Effector CD4-positive, alpha-beta T cell (primary cell): Measurements from ENCODE around the gene ARMC5.
"Not testable (repeated sequence)": the region's sequence is repeated elsewhere in the genome, so short reads cannot be mapped to it uniquely, and the experiment has no call there.

ENCODE experiments used
- DNase-seq: peaks from one replicate; pipeline ENCODE4 v3.0.0-alpha.2; 2020

Gene ARMC5

GRCh38 chr16:31480851-31481536, 21.7 kb downstream of the ARMC5 start:
- DNase-seq, result no peak

GRCh38 chr16:31483081-31483480, 23.8 kb downstream of the ARMC5 start, which contains the start of gene SLC5A2:
Gene SLC5A2 (plus strand): TSS chr16:31483123. CDS start chr16:31483137, 14 bp downstream.
- DNase-seq, result no peak

GRCh38 chr16:31484048-31484447, 24.7 kb downstream of the ARMC5 start:
- not testable (repeated sequence) for DNase-seq

- no peak for DNase-seq
Measured at GRCh38 chr16:31484491-31485171, 25.3 kb downstream of the ARMC5 start.

GRCh38 chr16:31485571-31485970, 26.3 kb downstream of the ARMC5 start:
- no peak for DNase-seq

GRCh38 chr16:31486045-31486444, 26.7 kb downstream of the ARMC5 start:
- DNase-seq, result no peak

- DNase-seq, result no peak
Measured at GRCh38 chr16:31487071-31487719, 27.9 kb downstream of the ARMC5 start.

- peak; percentile 78 for DNase-seq
Measured at GRCh38 chr16:31487720-31488467, 28.6 kb downstream of the ARMC5 start.

- no peak for DNase-seq
Measured at GRCh38 chr16:31488468-31489297, 29.4 kb downstream of the ARMC5 start.

GRCh38 chr16:31489298-31489564, 29.9 kb downstream of the ARMC5 start:
- DNase-seq, result no peak

GRCh38 chr16:31489616-31490584, 30.6 kb downstream of the ARMC5 start:
- no peak for DNase-seq

GRCh38 chr16:31491778-31492418, 32.6 kb downstream of the ARMC5 start:
- no peak for DNase-seq

- DNase-seq, result no peak
Measured at GRCh38 chr16:31493506-31494125, 34.3 kb downstream of the ARMC5 start.

- no peak for DNase-seq
Measured at GRCh38 chr16:31496670-31497069, 37.4 kb downstream of the ARMC5 start.

GRCh38 chr16:31498493-31498892, 39.2 kb downstream of the ARMC5 start:
- DNase-seq, result no peak

- DNase-seq, result no peak
Measured at GRCh38 chr16:31499928-31500327, 40.6 kb downstream of the ARMC5 start.

GRCh38 chr16:31501226-31501965, 42.1 kb downstream of the ARMC5 start:
- no peak for DNase-seq

- no peak for DNase-seq
Measured at GRCh38 chr16:31501966-31502348, 42.7 kb downstream of the ARMC5 start.

- no peak for DNase-seq
Measured at GRCh38 chr16:31502981-31503380, 43.7 kb downstream of the ARMC5 start.

GRCh38 chr16:31503555-31503954, 44.3 kb downstream of the ARMC5 start:
- not testable (repeated sequence) for DNase-seq
